Measurements from ENCODE around the gene POC1A.
"Not testable (repeated sequence)": the region's sequence is repeated elsewhere in the genome, so short reads cannot be mapped to it uniquely, and the experiment has no call there.

The POC1A gene

DNA sequence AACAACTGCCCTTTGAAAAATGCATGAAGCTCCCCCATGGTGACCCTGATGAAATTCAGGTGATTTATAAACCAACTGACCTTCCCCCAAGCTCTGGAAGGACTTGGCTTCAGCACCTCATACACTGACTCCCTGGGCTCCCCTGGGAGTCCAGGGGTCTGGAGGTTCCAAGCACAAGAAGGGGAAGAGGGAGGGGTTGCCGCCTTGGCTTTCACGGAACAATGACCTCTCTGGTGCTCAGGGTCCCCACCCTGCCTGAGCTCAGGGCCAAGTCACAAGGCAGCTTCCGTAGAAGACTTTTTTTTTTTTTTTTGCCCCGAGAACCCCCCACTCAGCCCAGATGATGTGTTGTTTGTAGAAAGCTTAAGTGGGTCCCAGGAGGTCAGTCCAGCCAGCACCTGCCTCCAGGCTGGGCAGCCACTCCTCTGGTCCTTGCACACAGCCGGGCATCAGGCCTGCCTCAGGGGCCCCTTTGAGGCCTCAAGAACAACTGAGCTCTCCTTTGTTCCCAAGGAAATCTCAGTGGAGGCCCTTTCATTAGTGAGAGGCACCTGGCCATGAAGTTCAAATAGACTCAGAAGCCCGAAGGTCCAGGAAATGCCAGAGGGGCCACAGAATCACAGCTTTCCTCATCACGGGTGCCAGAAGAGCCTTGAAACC lies 29.7 kb upstream of the POC1A start:
- DNase-seq: no peak

DNA sequence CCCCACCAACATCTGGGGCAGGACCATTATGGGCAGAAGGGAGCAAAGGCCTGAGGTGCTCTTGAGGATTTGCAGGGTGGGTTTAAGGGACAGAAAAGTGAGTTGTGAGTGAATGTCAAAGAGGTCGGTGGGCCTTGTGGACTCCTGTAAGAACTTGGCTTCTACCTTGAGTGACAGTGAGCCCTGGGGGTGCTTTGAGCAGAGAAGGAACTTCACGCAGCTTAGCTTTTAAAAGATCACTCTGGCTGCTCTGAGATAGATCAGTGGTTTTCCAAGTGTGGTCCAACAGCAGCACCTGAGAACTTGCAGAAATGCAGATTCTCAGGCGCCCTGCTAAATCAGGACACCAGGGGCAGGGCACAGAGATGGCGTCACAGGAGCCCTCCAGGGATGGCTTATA lies 28.5 kb upstream of the POC1A start:
- no peak for DNase-seq

DNA sequence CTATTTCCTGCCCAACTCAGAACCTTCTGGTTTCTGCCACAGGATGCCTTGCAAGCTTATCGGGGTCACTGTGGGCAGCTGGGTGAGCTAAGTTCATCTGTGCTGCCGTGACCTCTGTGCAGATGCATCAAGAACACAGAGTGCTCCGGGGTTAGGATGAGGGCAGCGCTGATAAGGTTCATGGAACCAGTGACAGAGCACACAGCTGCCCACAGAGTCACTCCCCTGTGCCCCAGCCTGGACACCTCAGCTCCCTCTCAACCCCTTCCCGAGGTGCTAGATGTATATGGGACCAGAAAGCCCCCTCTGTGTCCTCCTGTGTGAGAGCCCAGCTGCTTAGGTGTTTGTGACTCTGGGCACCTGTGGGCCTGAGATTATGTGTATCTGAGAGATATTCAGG lies 28.0 kb upstream of the POC1A start:
- no peak for DNase-seq

DNA sequence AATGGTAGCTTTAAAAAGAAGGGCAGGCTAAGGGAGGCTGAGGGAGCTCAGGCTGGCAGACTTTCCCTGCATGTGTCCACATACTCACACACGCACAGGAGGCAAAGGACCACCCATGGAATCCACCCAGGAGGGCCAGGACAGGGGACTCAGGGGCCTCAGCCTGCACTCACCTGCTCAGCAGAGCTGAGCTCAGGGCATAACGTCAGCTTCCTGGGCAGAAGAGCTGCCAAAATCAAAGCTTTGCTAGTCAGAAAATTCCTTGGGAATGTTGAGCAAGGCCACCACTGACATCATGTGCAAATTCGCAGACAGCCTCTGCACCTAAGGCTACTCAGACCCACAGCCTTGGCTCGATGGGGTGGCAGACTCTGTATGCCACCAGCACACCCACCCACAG lies 27.3 kb upstream of the POC1A start:
- no peak for DNase-seq

DNA sequence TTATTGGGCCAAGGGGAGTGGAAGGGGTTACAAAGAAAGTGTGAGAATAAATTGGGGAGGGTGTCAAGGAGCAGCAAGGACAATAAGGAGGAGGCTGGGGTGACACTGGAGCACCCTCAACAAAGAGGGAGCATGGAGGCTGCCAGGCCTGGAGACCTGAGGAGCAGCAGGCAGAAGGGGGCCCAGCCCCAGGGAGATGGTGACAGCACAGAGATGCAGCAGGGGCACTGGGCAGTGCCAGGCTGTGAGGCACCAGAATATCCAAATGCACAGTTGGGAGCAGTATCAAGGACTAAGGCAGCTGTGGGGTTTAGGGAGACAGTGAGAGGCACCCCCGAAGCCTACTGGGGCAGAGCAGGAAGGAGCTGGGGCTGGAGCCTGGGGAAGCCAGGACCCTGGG lies 24.3 kb upstream of the POC1A start:
- DNase-seq: no peak

DNA sequence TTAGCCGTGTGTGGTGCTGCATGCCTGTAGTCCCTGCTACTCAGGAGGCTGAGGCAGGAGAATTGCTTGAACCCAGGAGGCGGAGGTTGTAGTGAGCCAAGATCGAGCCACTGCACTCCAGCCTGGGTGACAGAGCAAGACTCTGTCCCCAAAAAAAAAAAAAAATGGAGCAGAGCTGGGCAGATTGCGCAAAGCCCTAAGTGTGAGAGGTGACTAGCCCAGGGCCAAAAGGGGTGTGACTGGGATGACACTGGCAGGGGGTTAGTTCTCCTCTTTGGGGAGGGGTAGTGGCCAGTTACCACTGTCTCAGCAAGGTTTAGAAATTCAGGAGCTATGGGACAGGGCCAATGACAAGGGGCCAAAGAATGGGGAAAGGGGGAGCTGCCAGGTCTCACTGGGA lies 23.9 kb upstream of the POC1A start:
- not testable (repeated sequence) for DNase-seq

DNA sequence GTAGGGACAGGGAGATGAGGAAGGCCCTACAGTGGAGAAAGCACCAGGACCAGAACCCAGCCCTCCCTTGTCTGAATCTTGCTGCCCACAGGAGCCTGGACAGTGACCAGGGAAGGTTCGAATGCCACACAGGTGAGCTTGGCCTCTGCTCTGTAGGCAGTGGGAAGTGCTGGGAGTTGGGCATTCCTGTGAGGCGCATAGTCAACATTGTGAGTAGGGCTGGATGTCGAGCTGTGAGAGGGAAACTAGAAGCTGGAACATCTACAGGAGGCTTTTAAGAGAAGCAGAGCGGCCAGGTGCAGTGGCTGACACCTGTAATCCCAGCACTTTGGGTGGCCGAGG lies 23.4 kb upstream of the POC1A start:
- no peak for DNase-seq

DNA sequence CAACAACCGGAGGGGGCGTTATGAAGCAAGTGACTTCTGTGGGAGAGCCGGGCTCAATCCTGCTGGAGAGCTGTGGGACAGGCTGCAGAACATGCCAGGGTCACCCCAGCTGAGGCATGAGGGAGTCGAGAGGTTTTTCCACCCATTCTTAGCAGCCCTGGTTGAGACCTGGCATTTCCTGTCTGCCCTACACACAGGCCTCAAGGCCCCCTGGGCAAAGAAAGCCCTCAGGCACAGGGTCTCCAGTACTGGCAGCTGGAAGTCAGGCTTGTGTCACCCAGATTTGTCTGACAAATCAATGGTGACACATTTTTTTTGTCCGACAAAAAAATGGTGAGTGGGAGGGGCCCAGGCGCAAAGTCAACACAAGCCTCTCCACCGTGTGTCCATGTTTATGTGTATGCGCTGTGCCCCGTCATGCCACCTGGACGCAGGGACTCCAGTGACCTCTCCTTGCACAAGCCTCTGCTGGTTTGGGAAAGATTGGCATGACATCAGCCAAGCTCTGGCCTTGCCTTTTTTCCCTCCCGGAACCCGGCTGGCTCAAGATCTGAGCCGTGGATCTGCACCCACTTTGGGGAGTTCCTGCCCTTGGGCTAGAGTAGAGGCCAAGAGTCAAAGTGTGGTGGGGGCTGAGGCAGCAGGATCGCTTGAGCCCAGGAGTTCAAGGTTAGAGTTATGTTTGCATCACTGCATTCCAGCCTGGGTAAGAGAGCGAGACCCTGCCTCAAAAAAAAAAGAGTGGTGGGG lies 22.9 kb upstream of the POC1A start:
- DNase-seq: no peak

DNA sequence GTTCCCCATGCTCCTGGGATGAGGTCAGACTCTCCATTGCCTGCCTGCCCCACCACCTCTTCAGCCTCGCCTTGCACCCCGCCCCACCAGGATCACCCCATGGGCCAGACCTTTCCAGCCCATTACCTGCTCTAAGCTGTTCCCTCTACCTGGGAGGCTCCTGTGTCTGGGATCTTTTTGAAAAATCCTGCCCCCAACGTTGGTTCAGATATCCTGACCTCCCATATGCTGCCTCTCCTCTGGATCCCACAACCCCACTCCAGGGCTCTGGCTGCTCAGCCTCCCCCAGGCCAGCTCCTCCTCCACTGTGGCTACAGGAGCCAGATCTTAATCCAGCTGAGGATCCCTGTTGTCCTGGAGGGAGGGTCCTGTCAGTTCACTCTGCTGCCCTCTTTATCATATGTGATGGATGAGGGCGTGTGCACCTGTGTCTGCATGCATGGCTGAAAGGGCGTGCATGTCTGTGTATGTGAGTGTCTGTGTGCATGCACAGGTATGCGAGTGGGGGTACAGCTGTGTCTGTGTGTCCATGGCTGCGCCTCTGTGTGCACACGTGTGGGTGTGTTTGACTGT lies 22.0 kb upstream of the POC1A start:
- no peak for DNase-seq

DNA sequence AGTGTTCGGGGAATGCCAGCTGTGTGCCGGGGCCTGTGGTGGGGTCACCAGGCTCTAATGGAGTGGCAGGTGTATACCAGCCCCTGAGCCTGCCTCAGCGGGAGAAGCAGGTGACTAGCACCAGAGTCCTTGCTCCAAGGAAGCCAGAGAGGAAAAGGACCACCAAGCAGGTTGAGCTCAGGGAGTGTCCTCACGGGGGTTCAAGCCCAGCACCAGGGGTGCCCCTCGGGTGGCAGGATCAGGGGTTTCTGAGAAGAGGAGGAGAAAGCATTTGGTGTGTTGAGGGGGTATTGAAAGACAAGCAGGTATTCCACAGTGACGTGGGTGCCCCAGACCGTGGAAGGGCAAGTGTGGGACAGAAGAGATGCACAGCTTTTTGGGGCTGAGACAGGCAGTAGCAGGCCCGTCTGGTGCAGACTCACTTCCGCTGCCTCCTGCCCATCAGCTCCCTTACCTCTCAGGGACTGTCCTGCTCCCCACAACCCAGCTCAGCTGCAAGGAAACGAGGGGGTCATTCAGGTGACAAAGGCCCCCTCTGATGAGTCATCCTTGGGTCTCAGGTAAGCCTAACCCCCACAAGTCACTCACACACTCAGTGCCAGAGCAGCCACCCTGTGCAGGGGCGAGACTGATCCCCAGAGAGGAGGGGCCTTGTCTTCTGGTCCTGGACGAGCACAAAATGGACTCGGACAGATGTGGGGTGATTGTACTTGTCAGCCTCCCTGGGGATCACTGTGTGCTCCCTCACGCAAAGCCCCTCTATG lies 21.4 kb upstream of the POC1A start:
- no peak for DNase-seq

DNA sequence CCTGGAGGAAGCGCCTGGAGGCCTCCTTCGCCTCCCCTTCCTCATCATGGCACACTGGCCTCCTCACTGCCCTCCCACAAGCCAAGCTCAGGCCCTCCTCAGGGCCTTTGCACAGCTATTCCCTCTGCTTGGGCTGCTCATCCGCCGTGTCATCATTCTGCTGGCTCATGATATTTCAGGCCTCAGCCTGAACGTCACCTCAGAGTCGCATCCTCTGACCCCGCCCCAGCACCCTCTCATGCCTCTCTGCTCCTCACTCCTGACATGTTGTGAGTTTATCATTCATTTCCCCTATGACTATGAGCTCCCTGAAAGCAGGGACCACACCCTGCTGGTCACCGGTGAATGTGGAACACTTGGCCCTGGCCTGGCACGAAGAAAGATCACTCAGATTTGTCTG lies 20.7 kb upstream of the POC1A start:
- DNase-seq: no peak

DNA sequence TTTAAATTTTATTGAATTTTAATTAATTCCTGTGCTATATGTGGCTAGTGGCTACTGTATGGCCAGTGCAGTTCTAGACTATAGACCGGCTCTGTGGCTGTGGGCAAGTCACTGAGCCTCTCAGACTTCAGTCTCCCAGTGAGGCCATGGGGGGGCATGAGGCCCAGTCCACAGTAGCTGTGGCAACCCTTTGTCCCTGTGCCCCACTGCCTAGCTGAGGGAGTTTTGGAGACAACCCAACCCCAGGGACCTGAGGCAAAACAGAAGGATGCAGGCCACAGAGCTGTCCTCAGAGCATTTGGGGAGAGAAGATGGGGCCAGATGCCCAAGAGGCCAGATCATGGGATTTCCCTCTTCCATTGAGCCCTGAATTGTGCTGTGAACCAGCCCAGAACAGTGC lies 18.9 kb upstream of the POC1A start:
- no peak for DNase-seq

DNA sequence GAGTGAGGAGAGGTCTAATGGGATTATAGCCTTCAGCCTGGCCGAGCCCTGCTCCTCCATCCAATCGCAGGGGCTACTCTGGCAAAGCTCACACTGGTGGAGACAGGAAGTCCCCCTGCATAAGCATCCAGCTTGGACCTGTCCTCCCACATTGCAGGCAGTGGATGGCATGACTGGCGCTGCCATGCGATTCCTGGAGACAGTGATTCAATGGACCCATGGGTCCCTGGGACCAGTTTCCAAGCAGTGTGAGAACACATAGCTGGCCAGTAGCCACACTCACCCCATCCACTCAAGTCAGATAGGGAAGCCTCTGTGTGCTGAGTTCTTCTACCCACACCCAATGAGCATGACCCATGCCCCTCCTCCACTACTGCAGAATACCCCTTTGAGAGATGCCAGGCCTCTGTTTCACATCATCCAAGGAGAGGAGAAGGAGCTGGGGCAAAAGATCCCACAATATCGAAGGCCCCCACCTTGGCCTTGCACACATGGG lies 18.1 kb upstream of the POC1A start:
- DNase-seq: no peak

DNA sequence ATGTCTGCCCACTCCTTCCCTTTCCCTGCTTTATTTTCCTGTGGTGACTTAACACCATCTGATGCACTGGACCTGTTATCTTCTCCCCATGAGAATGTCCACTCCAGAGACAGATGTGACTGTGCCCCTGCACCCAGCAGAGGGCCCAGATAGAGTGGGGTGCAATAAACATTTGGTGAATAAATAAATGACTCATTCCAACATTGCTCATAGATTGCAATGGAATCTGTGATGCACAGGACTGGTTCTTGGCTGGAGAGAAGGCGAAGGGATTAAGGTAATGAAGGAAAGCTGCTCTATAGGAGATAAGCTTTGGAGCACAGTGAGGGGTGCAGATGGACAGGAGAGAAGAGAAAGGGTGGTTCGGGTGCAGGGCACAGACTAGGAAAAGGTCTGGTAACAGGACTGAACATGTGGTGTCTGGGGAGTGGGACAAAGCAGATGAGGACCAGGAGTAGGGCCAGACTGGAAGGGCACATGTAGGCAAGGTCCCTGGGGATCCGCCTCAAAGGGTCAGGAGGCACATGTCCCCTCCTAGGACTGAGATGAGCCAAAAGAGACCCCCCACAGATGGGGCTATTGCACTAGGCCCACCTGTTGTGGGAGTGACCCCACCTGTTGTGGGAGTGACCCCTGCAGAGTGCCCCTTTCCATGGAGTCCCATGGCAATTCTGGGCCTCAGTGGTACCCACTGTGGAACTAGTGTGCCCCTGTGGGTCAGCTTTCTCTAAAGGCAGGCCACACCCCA lies 17.5 kb upstream of the POC1A start:
- no peak for DNase-seq

DNA sequence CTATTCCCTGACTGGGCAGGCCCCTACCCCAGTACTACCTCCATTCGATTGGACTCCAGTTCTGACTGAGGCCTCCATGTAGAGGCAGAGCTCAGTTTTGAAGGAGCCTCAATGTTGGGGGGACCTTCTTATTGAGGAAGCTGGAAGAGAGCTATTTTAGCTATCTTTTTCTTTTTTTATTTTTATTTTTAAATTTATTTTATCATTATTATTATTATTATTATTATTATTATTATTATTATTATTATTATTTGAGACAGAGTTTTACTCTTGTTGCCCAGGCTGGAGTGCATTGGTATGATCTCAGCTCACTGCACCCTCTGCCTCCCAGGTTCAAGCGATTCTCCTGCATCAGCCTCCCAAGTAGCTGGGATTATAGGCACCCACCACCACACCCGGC lies 16.0 kb upstream of the POC1A start:
- DNase-seq: not testable (repeated sequence)

DNA sequence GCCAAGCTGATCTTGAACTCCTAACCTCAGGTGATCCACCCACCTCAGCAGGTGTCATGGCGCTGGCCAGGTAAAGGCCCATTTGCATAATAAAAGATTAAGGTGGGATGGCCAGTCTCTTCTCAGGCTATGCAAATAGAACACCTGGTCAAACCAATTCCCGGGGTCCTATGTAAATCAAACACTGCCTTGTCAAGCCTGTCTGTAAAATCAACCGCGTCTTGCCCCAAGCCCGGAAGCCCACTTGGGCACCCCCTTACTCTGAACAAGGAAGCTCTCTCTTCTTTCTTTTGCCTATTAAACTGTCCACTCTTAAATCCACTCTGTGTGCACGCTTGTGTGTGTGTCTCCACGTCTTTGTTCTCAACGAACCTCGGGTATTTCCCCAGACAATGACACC lies 13.0 kb upstream of the POC1A start:
- no peak for DNase-seq

DNA sequence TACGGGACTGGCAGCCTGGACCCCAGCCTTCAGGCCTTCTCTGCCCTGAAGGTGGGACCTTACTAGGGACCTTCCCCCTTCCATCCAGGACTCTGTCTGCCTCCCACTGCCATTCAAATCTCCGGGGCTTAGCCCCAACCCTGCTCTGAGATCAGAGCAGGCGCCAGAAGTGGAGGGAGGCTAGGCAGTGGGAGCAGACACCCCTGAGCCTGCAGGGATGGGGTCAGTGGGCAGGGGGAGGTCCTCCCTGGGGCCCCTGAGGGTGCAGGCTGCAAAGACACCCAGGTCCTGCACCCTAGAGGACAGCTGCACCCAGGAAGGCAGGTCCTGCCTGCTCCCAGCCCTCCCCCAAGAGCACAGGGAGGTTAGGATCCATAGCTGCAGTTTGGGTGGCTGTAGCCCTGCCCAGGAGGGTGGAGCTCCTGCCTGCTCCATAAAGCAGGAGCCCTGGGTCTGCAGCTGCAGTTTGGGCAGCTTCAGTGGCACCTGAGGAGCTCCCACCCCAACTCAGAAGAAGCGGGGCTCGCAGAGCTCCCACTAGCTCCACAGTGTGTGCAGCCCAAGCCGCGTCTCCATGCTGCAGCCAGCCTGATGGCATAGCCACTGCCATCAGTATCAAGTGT lies 8.1 kb upstream of the POC1A start:
- no peak for DNase-seq

DNA sequence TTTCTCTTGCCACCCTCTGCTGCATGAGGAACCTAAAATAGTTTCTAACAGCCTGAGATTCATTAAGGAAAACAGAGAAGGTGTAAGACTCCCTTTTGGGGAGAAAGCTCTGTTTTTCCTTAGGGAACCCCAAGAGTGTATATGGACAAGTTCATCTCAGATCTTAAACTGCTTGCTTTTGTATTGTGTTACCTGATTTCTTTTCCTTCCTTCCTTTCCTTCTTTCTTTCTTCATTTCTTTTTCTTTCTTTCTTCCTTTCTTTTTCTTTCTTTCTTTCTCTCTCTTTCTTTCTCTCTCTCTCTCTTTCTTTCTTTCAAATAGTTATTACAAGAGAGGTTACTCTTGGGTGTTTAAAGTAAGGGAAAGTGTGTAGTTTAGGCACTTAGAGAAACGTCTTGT lies 5.3 kb upstream of the POC1A start:
- no peak for DNase-seq

DNA sequence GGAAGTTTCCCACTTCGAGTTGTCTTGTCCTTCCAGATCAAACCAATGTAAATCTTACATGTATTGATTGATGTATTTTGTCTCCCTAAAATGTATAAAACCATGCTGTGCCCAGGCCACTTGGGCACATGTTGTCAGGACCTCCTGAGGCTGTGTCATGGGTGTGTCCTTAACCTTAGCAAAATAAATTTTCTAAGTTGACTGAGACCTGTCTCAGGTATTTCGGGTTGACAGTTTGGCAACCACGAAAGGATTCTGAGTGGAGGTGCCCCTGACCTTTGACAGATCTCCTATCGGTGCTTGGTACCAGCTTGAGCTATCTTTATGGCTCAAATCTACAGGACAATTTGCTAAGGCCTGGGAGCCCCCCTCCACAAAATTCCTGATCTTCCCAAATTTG lies 1.7 kb upstream of the POC1A start:
- DNase-seq: no peak

DNA sequence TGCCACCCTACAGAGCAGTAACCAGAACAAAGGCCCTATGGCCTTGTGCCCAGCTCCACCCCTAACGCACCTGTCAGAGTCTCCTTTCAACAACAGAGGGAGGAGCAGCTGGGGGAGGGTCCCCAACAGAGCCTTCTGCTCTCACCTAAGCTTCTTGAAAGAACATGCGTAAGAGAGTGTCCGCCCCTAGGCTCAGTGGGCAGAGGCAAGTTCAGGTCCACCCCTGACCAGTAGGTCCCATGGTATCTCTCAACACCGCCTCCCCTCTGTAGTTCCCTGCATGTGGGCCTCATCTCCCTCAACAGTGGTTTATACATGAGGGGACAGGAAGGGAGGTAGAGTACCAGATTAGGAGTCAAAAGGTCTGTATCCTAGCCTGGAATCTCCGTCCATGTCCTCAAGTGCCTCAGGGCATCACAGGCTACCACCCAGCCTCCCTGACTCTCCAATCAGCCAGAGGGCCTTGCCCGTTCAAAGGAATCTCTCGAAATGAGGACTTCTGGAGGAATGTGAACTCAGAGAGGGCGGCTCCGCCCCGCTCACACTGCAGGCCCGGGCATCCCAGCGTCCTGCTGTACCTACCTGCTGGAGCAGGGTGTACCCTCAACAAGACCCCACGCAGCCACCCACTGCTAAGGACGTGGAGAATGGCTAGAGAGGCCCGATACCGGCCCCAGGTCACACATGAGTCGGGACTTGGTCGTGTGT lies 680 bp downstream of the POC1A start:
- DNase-seq: peak in 1 of 5 donors; percentile 9

DNA sequence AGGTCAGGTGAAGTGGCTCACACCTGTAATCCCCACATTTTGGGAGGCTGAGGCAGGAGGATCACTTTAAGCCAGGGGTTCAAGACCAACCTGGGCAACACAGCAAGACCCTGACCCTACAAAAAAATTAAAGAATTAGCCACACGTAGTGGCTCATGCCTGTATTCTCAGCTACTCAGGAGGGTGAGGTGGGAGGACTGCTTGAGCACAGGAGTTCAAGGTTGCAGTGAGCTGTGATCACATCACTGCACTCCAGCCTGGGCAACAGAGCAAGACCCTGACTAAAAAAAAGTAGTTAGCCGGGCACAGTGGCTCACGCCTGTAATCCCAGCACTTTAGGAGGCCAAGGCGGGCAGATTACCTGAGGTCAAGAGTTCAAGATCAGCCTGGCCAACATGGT lies 2.2 kb downstream of the POC1A start:
- not testable (repeated sequence) for DNase-seq

DNA sequence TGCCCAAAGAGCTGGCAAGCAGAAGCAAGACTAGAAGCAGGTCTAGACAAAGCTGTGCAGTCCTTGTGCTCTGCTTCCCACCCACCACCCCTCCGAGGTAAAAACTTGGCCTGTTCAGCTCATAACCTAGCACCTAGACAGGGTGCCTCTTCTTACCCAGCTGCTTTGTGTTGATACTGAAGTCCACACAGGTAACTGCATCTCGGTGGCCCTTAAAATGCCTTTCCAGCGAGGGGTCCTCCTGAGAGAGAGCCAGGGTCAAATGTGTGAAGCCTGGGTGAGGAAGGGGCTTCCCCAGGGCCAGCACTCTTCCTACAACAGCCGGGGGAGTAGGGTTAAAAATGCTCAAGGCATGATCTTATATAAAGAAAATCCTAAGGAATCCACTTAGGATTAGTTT lies 3.4 kb downstream of the POC1A start:
- DNase-seq: no peak

All from T-helper 1 cell (primary cell).